Left lung (tissue), 10 donors: ENCODE data around the gene SLC4A7. TPM values are rescaled to one million over a fixed set of nuclear protein-coding genes. Genes with fewer than 3 reads are reported as not detected.
"Not testable (repeated sequence)": the region's sequence is repeated elsewhere in the genome, so short reads cannot be mapped to it uniquely, and the experiment has no call there.

Experiments
- ATAC-seq: fragments of 200-7000 bp; cut with Tn5 transposase; one replicate; pipeline ENCODE4 v1.9.1; 2020; ENCODE audit warnings: moderate library complexity
- DNase-seq, 4 donors: peaks; one replicate each; pipeline ENCODE4 v3.0.0-alpha.2; 2013 to 2020
- H3K27ac ChIP-seq, 2 donors: fragments of 200-600 bp; sonication (generic) in 1 of 2; one replicate each; pipeline versions ENCODE4 v1.5.0 to v1.8.0; 2020 to 2021
- H3K27me3 ChIP-seq, 2 donors: fragments of 200-600 bp; sonication (generic) in 1 of 2; one replicate each; pipeline versions ENCODE4 v1.5.0 to v1.8.0; 2020 to 2021
- H3K36me3 ChIP-seq, 2 donors: fragments of 200-600 bp; sonication (generic) in 1 of 2; one replicate each; pipeline versions ENCODE4 v1.5.0 to v1.8.0; 2020 to 2021
- H3K4me1 ChIP-seq, 2 donors: fragments of 200-600 bp; one replicate each; pipeline ENCODE4 v1.8.0; 2021
- H3K4me3 ChIP-seq, 2 donors: fragments of 200-600 bp; sonication (generic) in 1 of 2; one replicate each; pipeline versions ENCODE4 v1.5.0 to v1.8.0; 2020 to 2021; ENCODE audit warnings: mild to moderate bottlenecking in 1 of 2
- H3K9me3 ChIP-seq, 2 donors: fragments of 200-600 bp; sonication (generic) in 1 of 2; one replicate each; pipeline versions ENCODE4 v1.5.0 to v1.8.0; 2020 to 2021
- intact Hi-C, 2 donors: fragments of 100-400 bp; cut with DNase I; formaldehyde crosslinking; loops; one replicate each; pipeline versions ENCODE4 v1.11.2 to v1.14.2; 2022
- polyA plus RNA-seq, 6 donors: library from polyadenylated mRNA; unstranded; fragments of 120-200 nt; gene quantifications; one replicate each; pipeline ENCODE4 v1.2.1, GENCODE V29; 2013; ENCODE audit not compliant: insufficient read length in 6 of 6
- total RNA-seq, 2 donors: library from RNA; stranded (reverse); fragmentation: NEBNext Ultra II Directional; extraction: Animal tissue kit (Norgen Biotek cat#: 25700); gene quantifications; one replicate each; pipeline ENCODE4 v1.2.1, GENCODE V29; 2021
- TF ChIP-seq, protein P1 (sequence below), 2 donors: fragments of 200-600 bp; sonication (generic) in 1 of 2; IDR thresholded peaks; one replicate each; pipeline versions ENCODE4 v1.5.0 to v1.8.0; 2021; ENCODE audit warnings: antibody characterized with exemption in 2 of 2
- donor health status: DM: no; HTN: yes; CAD: no.
- donor health status: DM: no; HTN: no; CAD: no.

SLC4A7 gene
- total and polyA plus RNA-seq, 8 donors = 14.8 to 45.7 (median 35.9) TPM

DNA sequence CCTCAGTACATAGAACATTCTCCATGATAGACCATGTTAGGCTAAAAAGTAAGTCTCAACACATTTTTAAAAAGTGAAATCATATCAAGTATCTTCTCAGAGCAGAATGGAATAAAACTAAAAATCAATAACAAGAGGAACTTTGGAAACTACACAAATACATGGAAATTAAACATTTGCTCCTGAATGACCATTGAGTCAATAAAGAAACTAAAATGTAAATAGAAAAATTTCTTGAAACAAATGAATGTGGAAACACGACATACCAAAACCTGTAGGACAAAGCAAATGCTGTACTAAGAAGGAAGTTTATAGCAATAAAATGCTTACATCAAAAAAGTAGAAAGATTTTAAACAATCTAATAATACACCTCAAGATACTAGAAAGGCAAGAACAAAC, 148.6 kb downstream of the SLC4A7 start:
- DNase-seq (no peak), ATAC-seq (no peak)
- H3K4me1 ChIP-seq = no peaks in the 10 kb centered on the region
- H3K27ac ChIP-seq = no peak overlapping the region
- H3K36me3 ChIP-seq = no peaks in the 10 kb centered on the region
- intact Hi-C loops = no loop called here
- no peak overlapping the region for H3K4me3 ChIP-seq
- no peaks in the 10 kb centered on the region for H3K27me3 ChIP-seq
- TF ChIP-seq, protein P1, sequence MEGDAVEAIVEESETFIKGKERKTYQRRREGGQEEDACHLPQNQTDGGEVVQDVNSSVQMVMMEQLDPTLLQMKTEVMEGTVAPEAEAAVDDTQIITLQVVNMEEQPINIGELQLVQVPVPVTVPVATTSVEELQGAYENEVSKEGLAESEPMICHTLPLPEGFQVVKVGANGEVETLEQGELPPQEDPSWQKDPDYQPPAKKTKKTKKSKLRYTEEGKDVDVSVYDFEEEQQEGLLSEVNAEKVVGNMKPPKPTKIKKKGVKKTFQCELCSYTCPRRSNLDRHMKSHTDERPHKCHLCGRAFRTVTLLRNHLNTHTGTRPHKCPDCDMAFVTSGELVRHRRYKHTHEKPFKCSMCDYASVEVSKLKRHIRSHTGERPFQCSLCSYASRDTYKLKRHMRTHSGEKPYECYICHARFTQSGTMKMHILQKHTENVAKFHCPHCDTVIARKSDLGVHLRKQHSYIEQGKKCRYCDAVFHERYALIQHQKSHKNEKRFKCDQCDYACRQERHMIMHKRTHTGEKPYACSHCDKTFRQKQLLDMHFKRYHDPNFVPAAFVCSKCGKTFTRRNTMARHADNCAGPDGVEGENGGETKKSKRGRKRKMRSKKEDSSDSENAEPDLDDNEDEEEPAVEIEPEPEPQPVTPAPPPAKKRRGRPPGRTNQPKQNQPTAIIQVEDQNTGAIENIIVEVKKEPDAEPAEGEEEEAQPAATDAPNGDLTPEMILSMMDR (IDR thresholded peaks at IDR 0.05) = no peak
- peaks cover 0 to 3% of the 10 kb centered on the region in 2 donors for H3K9me3 ChIP-seq

GRCh38 chr3:27333843-27334242, 150.3 kb downstream of the SLC4A7 start:
- ATAC-seq = no peak
- Histone ChIP-seq H3K4me1 (no peaks in the 10 kb centered on the region), H3K4me3 (no peak overlapping the region), H3K27ac (no peak overlapping the region), H3K36me3 (no peaks in the 10 kb centered on the region), H3K27me3 (no peaks in the 10 kb centered on the region), H3K9me3 (peaks cover 0 to 9% of the 10 kb centered on the region in 2 donors)
- peak in 1 of 4 donors; percentile 28 for DNase-seq
- intact Hi-C loops = no loop called here
- TF ChIP-seq, protein P1 (IDR thresholded peaks at IDR 0.05) = no peak

- DNase-seq, intact Hi-C loops, ATAC-seq, H3K27ac ChIP-seq, H3K9me3 ChIP-seq, H3K4me1 ChIP-seq, H3K4me3 ChIP-seq, H3K27me3 ChIP-seq, H3K36me3 ChIP-seq: not testable (repeated sequence)
Measured at GRCh38 chr3:27328982-27329762, 155.0 kb downstream of the SLC4A7 start.

DNA sequence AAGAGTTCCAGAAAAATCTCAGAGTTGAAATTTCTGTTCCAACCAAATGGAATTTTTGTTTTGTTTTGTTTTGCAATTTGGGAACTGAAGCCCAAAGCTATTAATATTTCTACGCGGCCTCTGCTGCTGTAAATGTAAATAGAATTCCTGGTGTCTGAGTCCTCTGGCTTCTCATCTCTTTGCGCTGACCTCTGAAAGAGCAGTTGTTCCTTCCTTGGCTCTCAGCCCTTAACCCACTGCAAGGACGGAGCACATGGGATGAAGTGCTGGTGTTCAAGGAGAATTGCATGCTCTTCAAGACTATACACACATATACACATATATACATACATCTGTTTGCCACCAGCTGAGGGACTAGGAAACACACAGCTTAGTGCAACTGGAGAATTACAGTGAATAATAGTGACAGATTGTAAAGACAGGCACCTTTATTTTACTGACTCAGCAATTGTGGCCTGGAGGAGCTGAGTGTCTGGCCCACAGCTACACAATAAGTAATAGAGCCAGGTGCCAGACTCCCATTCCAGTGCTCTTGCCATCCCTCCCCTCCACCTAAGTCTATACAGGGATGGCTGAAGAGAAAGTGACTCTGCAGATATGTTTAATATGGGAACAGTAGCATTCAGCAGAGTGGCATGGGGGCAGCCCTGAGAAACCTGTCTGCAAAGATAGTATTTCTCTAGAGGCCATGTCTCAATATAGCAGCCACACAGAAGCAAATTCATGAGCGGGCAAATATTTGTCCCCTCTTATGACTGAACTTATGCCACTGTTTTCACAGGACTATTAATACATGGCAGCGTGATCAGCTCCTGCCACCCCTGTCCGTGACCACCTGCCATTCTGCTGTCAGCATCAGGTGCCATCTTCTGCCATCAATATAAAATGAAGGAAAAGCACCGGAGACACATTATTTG, 157.3 kb downstream of the SLC4A7 start:
- intact Hi-C loops = no loop called here
- Histone ChIP-seq H3K27ac (peak overlapping the region in 1 of 2 donors; percentile 51), H3K9me3 (peaks cover 0 to 9% of the 10 kb centered on the region in 2 donors), H3K36me3 (no peaks in the 10 kb centered on the region), H3K4me3 (no peak overlapping the region), H3K27me3 (no peaks in the 10 kb centered on the region), H3K4me1 (peaks cover 0 to 3% of the 10 kb centered on the region in 2 donors)
- peak in 2 of 4 donors; percentile 54 to 74 for DNase-seq
- TF ChIP-seq, protein P1 (IDR thresholded peaks at IDR 0.05) = no peak
- peak; percentile 73 for ATAC-seq

GRCh38 chr3:27326202-27326601, 158.0 kb downstream of the SLC4A7 start:
- H3K4me1 ChIP-seq = peaks cover 0 to 3% of the 10 kb centered on the region in 2 donors
- H3K9me3 ChIP-seq = peaks cover 0 to 9% of the 10 kb centered on the region in 2 donors
- DNase-seq = no peak
- no peak for ATAC-seq
- TF ChIP-seq, protein P1 (IDR thresholded peaks at IDR 0.05) = no peak
- no peaks in the 10 kb centered on the region for H3K36me3 ChIP-seq
- no peaks in the 10 kb centered on the region for H3K27me3 ChIP-seq
- intact Hi-C loops = no loop called here
- H3K4me3 ChIP-seq = no peak overlapping the region
- H3K27ac ChIP-seq = peak overlapping the region in 1 of 2 donors; percentile 51
